GM18907 (cell line): Measurements from ENCODE around the gene PDIA6.

Experiments used
- ATAC-seq: cut with Tn5 transposase; IDR thresholded peaks from one replicate; pipeline ENCODE4 v1.9.1; 2021; ENCODE audit warnings: mild to moderate bottlenecking, moderate library complexity; ENCODE audit not compliant: unreplicated experiment

Gene PDIA6

DNA sequence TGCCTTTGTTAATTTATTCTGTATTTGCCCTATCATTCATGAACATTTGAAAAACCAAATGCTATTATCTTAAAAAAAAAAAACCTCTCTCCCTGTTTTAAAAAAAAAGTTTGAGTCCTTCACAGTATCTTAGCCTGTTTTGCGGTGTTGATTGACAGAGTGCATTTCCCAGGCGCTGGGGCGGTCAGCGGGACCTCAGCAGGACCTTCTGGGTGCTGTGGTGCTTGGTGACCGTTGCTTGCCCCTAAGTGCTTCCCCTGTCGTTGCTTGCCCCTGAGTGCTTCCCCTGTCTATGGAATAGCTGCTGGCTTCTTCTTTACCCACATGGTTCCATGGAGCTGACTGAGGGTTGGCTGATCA is 79.0 kb downstream of the PDIA6 start:
- no peak for ATAC-seq
